Measurements from ENCODE around the gene CTIF.

Gene CTIF

GRCh38 chr18:48623468-48624235 is 84.8 kb downstream of the CTIF start:
- DNase-seq, result no peak

DNA sequence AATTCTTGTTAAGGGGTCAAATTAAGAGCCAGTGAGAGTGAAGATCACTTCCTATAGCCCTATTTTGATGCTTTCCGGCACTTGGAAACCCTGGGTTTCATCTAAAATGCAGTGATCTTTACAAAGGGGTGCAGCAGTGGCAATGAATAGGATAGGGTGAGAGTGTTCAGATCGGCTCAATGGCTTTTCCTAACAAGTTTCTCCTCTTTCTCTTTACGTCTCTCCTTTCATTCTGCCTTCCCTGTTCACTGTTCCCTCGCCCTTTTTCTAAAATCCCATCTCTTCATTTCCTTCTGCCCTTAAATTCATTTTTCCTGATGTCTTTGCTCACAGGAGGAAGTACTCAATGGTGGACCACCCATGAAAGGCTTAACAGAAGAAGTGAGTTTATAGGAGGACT is 86.0 kb downstream of the CTIF start:
- no peak for DNase-seq

- DNase-seq, result no peak
These were observed 88.4 kb downstream of the CTIF start for GRCh38 chr18:48627216-48627615.

DNA sequence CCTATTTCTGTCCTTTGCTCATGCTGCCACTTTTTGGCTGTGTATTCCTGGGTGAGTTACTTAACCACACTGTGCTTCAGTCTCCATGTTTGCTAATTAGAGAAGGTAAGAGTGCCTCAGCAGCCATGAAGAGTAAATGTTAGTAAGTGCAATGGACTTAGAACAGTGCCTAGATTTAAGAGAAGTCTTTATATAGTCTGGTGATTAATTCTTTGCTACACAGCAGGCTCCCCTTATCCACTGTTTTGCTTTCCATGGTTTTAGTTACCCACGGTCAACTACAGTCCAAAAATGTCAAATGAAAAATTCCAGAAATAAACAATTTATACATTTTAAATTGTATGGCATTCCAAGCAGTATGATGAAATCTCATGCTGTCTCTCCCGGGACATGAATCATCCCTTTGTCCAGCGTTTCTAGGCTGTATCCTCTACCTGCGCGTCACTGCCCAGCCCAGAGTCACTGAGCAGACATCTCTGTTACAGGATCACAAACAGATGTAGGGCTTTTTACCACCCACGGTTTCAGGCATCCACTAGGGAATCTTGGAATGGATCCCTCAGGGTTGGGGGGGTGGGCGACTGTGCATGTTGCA is 91.0 kb downstream of the CTIF start:
- no peak for DNase-seq

GRCh38 chr18:48631851-48632250 is 93.0 kb downstream of the CTIF start:
- DNase-seq, result no peak

- no peak for DNase-seq
These were observed 93.9 kb downstream of the CTIF start for GRCh38 chr18:48632676-48633257.

- DNase-seq, result no peak
These were observed 95.7 kb downstream of the CTIF start for GRCh38 chr18:48634491-48634890.

DNA sequence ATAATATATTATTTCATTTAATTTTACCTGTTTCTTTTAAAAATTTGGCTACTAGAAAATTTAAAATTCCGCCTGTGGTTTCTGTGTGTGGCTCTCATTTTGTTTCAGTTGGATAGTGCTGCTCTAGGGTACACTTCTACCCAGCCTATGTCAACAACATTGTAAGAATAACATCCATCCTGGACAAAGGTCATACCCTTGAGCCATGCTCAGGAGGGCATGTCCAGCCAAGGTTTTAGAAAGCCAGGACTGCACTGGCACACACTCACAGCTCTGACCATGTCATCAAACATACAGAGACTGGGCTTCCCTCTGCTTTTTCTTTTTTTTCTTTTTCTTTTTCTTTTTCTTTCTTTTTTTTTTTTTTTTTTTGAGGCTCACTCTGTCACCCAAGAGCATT is 96.1 kb downstream of the CTIF start:
- no peak for DNase-seq

DNA sequence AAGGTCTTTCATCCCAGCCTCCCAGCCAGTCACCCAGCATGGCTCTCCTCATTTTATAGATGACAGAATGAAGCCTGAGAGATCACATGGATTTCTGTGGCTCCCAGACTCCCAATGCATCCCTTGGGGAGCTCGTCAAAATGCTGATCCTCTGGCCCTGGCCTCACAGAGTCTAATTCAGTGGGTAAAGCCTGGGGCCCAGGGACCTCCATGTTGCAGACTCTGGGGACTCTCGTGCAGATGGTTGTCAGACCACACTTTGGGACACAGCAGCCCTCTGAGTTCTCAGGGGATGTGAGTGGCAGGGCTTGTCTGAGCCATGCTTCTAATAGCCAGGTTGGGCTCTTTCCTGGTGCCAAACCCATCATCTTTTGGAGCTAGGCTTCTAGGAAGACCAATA is 97.0 kb downstream of the CTIF start:
- DNase-seq, result no peak

- DNase-seq, result no peak
These were observed 97.6 kb downstream of the CTIF start for GRCh38 chr18:48636436-48636835.

DNA sequence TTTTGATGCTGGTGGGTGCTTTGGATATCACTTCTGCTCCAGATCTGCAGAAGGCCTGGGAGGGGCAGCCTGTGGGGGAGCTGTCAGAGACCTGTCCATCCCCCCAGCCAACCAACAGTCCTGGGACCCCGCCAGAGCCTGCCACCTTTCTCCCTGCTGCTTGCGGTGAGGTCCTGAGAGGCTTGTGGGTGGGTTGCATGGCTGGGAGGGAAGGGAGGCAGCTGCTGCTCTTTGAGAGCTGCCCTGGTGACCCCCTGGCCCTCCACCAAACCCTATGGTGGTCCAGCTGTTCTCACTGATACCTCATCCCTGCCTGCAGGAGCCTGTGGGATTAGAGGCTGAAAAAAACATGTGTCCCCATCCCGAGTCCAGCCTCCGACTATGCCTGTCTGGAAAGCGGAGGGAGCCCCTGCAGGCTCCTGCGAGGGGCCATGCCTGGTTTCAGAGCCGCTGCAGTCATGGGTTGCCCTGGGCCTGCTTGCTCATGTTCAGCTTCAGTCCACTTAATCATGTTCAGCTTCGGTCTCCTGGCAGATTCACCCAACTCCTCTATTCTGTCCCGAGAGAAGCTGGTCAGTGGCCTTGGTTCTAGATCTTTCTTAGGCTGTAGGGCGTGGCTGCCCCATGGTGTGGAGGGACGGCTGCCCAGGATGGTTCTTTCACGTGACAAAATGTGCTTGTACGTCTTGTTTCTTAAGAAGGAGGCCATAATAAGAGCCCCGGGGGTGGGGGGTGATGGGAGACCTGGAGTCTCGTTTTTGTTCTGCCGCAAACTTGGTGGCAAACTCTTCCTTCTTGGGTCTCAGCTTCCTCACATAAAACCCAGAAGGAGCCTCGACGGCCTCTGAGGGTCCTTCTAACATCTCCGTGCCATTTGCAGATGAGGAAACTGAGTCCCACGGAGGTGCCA is 98.5 kb downstream of the CTIF start:
- no peak for DNase-seq

DNA sequence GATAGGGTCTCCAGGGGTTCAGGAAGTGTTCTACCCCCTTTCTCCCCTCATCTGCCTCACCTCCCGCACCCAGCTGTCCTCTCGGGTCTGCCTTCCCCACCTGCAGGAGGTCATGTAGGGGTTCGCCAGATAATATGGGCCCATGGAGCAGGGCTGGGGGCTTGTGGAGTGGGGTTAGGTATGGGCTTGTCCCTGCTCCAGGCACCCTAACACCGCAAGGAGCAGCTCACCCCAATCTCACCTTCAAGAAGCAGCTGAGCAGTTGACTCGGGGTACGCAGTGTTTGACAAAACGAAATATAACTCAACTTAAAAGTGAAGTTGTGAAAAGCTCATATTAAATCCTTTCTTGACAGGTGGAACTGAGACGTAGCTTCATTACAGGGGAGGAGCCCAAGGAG is 99.6 kb downstream of the CTIF start:
- no peak for DNase-seq

DNA sequence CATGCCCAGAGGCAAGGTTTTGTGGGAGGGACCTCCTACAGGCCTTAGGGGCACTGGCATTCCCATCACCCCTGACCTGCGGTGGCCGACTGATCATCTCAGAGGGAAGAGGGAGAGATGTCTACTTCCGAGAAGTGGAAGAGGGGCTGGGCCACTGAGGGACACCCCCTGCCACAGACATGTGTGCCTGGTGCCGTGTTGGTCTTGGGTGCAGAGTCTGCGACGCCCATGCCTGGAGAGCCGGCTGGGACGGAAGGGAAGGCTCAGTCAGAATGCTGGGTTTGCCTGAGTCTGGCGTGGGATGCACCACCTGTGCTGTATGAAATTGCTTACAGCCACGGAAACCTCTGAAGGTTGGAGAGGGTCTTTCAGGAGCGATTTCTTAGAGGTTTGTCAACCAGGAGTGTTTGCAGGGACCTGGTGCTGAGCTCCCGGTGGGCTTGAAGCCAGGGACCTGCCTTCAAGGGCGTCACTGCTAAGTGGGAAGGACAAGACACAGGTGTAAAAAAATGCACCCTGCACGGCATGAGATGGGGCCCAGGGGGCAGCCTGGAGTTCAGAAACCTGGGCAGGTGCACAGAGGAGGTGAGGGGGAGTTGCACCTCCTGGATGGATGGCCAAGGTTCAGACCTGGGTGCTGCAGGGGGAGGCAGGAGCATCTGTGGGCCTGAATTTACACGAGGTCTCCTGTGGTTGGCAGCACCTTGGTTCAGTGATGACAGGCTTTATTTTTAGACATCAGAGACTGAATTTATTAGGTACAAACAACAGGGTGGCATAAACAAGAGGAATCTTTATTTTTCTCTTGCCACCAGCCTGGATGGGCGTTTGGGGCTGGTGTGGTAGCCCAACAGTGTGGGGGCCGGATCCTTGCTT is 100.3 kb downstream of the CTIF start:
- DNase-seq, result no peak

DNA sequence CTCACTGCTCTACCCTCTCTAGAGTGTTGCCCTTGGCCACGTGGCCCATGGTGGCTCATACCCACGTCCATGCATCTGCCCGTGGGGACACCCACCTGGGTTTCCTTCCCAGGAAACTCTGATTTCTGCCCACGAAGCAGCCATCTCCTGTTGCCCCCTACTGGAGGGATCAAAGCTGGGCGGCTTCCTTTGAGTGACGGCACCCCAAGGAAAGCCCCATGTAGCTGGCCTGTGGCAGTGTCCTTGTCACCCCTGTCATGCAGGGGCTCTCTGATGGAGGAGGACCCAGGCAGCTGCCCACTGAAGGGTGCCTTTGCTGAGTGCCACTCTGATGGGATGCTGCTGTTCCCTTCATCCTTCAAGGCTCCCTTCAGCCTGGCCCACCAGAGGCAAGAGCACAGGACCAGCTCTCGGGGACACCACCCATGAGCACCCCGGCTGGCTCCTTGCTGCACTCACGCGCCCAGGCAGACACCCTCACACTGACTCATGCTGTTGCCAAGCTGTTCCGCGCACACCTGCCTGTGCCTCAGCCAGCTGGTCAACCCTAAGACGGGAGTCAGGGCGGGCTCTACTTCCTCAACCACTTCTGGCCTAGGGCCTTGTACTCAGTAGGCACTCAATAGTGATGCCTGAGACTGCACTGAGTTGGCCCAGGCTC is 101.1 kb downstream of the CTIF start:
- no peak for DNase-seq

DNA sequence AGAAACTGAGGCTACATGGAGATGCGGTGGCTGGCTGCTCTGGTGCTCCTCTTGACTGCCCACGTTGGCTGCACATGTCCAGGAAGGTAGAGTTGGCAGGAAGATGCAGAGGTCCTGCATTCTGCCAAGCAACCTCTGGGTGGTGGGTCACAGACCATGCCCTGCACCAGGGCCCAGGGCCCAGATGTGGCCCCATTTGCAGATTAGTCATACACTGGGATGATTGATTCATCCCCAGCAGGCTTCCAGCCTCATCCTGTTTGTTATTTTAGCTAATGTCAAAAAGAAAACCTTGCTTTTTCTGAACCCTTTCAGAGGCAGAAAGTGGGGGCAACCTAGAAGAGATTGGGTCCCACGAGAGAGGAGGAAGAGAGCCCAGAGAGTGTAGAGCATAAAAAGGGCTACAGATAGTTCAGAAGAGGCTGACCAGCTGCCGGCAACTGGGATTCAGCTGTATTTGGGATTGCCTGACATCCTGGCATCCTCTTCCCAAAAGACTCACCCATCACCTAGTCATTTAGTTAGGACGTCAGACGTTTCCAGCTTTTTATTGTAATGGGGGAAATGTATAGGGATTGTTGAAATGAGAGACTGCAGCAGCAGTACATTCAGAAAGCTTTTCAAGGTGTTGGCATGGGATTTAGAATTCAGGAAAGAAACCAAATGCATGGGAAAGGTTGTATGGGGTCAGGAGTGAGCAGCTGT is 101.9 kb downstream of the CTIF start:
- no peak for DNase-seq

GRCh38 chr18:48641981-48642380 is 103.2 kb downstream of the CTIF start:
- no peak for DNase-seq

DNA sequence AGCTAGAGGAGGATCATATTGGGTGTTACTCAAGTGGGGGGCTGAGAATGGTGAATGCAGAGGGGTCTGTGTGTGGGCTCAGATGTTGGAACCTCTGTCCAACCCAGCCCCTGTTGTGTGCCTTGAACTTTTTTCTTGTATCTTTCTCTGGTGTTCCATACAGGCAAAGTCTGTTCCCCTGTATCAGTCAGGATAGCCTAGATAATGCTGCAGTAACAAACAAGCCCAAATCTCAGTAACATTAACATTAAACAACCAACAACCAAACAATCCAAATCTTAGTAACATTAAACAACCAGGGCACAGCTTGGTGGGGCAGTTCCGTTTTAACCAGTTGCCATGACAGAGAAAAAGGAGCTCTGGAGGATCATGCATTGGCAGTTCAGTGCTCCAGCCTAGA is 103.7 kb downstream of the CTIF start:
- no peak for DNase-seq

DNA sequence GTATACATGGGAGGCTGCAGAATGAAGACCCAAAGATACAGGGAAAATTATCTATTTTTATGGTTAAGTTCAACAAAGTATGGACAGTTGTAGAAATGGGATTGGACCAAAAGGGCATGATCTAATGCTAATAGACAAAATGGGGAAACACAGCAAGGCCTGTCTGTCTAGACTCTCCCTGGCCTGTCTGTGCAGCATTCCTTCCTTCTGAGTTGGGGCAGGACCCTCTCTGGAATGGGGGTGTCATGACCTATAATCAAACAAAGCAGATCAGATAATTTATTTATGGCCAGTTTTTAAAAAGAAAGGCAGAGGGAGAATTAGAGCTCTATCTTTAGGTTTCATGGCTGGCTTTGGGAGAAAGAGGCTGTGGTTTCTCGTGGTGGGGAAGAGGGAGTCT is 104.4 kb downstream of the CTIF start:
- DNase-seq, result no peak

DNA sequence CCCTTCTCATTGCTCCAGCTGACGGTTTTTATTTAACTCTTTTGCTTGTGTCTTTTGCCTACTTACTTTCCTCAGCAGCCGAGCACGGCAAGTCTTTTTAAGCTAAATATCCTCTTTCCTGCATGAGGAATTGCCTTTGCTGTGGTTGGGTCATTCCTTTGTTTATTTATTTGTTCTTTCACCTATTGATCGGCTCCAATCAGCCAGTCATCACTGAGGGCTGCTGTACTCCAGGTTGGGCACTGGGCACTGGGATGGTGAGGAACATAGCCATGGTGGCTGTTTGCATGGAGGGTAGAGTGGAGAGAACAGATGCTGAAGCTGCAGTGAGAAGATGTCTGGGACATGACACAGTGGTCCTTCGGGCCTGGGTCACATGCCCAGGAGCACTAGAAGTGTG is 105.2 kb downstream of the CTIF start:
- no peak for DNase-seq

DNA sequence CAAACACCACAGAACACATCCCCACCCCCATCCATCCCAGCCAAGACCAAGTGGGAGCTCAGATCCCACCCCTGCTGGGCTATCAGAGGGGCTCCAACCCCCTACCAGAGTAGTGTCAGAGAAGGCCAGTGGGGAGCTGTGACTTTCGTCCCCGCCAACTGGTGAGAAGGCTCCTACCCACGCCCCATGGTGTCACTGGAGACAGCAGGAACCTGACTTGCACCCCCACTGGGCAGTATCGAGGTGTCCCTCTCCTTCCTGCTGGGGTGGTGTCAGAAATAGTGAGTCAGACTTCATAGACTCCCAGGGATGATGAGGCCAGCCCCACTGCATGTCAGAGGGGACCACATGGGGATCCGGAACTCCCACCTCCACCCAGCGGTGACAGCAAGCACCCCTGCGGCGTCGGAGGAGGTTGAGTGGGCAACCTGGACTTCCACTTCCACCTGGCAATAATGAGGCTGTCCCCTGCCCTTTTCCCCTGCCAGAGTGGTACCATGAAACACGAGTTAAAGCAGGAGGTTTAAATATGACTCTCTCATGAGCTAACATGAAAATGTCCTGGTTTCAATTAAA is 106.7 kb downstream of the CTIF start:
- DNase-seq, result no peak

- no peak for DNase-seq
These were observed 108.1 kb downstream of the CTIF start for GRCh38 chr18:48646976-48647375.

Measured in NCI-H526 treated with DMSO at 0.1 percent for 48 hours (cell line).